Breast epithelium (tissue), 3 donors: ENCODE data around the gene ANAPC7.

Experiments
- CTCF ChIP-seq, 3 donors: fragments of 450-650 bp; IDR thresholded peaks; one replicate each; pipeline ENCODE4 v1.5.1; 2016 to 2017; ENCODE audit warnings: antibody characterized with exemption in 3 of 3, mild to moderate bottlenecking in 3 of 3, moderate library complexity in 3 of 3
- POLR2A ChIP-seq: fragments of 450-650 bp; IDR thresholded peaks from one replicate; pipeline ENCODE4 v1.6.1; 2016; ENCODE audit warnings: antibody characterized with exemption, mild to moderate bottlenecking, moderate library complexity
- POLR2AphosphoS5 ChIP-seq, 3 donors: sonication (generic); formaldehyde crosslinking; IDR thresholded peaks; one replicate each; pipeline ENCODE4 v1.6.1; 2017; ENCODE audit warnings: antibody characterized with exemption in 3 of 3

- peak; percentile 86 to 92 (median 90) for TF ChIP-seq POLR2AphosphoS5 (IDR thresholded peaks at IDR 0.05)
- peak; percentile 59 for TF ChIP-seq POLR2A
- peak; percentile 75 to 84 (median 81) for TF ChIP-seq CTCF (IDR thresholded peaks at IDR 0.05)
Measured at GRCh38 chr12:110449799-110450497, 46.4 kb upstream of the ANAPC7 start, which contains the start of gene ARPC3.
